ENCODE results near the gene GRIA1.

The GRIA1 gene

DNA sequence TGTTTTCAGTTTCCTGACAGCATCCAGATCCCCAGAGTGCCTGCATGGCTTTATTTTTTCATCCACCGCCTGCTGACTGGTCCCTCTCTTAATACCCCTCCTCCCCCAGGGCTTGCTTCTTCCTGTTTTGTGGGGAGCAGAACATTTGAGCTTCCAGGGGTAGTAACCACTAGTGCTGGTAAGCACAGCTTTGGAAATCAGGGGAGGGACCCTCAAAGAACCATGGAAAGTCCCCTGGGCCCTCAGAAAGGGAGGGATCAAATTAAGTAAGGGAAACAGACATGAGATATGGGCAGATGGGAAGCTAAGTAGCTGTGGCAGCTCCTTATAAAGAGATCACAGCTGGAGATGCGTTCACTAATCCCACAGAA is 26.8 kb downstream of the GRIA1 start:
- Histone ChIP-seq H3K27ac (ENCODE audit: insufficient read depth, low read length, poor library complexity, severe bottlenecking) (no peak overlapping the region), H3K4me3 (ENCODE audit: insufficient read depth, low read depth, low read length, poor library complexity, severe bottlenecking) (no peak overlapping the region), H3K27me3 (replicated peaks; ENCODE audit: control insufficient read depth, insufficient read depth, low read length, poor library complexity, severe bottlenecking) (no peaks in the 10 kb centered on the region), H3K9me3 (ENCODE audit: control insufficient read depth, low read length) (no peaks in the 10 kb centered on the region), H3K36me3 (ENCODE audit: control insufficient read depth, insufficient read depth, low read length) (no peaks in the 10 kb centered on the region), H3K4me1 (ENCODE audit: control insufficient read depth, insufficient read depth, low read length, poor library complexity, severe bottlenecking) (no peaks in the 10 kb centered on the region)
- DNase-seq, result no peak

DNA sequence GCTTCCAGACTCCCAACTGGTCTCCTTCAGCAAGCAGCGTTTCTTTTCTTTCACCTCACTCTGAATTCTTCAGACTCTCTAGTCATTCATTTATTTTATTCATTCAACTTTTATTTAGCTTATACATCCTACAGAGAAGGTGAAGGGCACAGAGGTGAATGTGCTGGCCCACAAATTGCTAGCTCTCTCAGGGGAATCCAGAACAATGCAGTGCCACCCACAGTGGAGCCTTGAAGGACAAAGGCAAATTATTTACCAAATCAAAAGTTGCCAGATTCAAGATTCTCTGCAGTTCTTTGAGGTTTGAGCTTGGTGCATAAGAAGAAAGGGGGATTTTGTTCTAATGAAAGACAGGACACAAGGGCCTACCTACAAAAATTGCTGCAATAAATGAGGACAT is 29.7 kb downstream of the GRIA1 start:
- Histone ChIP-seq H3K36me3 (ENCODE audit: control insufficient read depth, insufficient read depth, low read length) (no peaks in the 10 kb centered on the region), H3K9me3 (ENCODE audit: control insufficient read depth, low read length) (no peaks in the 10 kb centered on the region), H3K4me3 (ENCODE audit: insufficient read depth, low read depth, low read length, poor library complexity, severe bottlenecking) (no peak overlapping the region), H3K4me1 (ENCODE audit: control insufficient read depth, insufficient read depth, low read length, poor library complexity, severe bottlenecking) (no peaks in the 10 kb centered on the region), H3K27me3 (replicated peaks; ENCODE audit: control insufficient read depth, insufficient read depth, low read length, poor library complexity, severe bottlenecking) (no peaks in the 10 kb centered on the region), H3K27ac (ENCODE audit: insufficient read depth, low read length, poor library complexity, severe bottlenecking) (no peak overlapping the region)
- no peak for DNase-seq

DNA sequence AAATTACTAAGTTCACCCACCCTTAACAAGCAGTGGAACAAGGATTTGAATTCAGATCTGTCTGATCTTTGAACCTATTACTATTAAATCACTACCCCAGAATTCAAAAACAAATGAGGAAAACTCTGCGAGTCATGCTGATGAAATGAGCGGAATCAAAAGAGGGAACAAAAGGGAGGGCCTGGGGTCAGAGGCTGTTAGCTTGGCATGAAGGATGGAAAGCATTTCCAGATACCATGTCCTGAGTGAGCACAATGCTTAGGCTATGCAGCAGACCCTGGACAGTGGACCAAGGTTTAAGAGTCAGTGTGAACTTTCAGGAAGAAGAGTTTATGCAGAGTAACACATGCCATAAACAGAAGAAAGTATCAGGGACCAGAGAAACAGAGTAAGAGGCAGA is 30.5 kb downstream of the GRIA1 start:
- no peak for DNase-seq
- Histone ChIP-seq H3K27ac (ENCODE audit: insufficient read depth, low read length, poor library complexity, severe bottlenecking) (no peak overlapping the region), H3K36me3 (ENCODE audit: control insufficient read depth, insufficient read depth, low read length) (no peaks in the 10 kb centered on the region), H3K9me3 (ENCODE audit: control insufficient read depth, low read length) (no peaks in the 10 kb centered on the region), H3K27me3 (replicated peaks; ENCODE audit: control insufficient read depth, insufficient read depth, low read length, poor library complexity, severe bottlenecking) (no peaks in the 10 kb centered on the region), H3K4me1 (ENCODE audit: control insufficient read depth, insufficient read depth, low read length, poor library complexity, severe bottlenecking) (no peaks in the 10 kb centered on the region), H3K4me3 (ENCODE audit: insufficient read depth, low read depth, low read length, poor library complexity, severe bottlenecking) (no peak overlapping the region)

DNA sequence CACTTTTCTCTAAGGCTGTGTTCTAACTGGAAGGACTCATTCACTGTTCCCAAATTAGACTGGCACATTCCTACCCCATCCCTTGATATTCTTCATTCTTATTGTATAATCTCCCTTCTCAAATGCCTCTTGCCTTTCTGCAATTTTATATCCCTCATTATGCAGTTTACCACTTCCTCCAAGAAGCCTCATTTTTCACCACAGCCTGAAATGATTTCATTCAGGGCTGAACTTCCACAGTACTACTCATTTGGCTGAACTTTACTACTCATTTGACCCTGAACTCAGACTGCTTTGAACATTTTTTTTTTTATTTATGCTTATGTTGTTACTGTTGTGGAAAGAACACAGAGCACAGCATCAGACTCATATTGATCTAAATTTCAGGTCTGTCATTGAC is 32.7 kb downstream of the GRIA1 start:
- Histone ChIP-seq H3K36me3 (ENCODE audit: control insufficient read depth, insufficient read depth, low read length) (no peaks in the 10 kb centered on the region), H3K4me1 (ENCODE audit: control insufficient read depth, insufficient read depth, low read length, poor library complexity, severe bottlenecking) (no peaks in the 10 kb centered on the region), H3K4me3 (ENCODE audit: insufficient read depth, low read depth, low read length, poor library complexity, severe bottlenecking) (no peak overlapping the region), H3K27ac (ENCODE audit: insufficient read depth, low read length, poor library complexity, severe bottlenecking) (no peak overlapping the region), H3K27me3 (replicated peaks; ENCODE audit: control insufficient read depth, insufficient read depth, low read length, poor library complexity, severe bottlenecking) (no peaks in the 10 kb centered on the region), H3K9me3 (ENCODE audit: control insufficient read depth, low read length) (no peaks in the 10 kb centered on the region)
- no peak for DNase-seq

DNA sequence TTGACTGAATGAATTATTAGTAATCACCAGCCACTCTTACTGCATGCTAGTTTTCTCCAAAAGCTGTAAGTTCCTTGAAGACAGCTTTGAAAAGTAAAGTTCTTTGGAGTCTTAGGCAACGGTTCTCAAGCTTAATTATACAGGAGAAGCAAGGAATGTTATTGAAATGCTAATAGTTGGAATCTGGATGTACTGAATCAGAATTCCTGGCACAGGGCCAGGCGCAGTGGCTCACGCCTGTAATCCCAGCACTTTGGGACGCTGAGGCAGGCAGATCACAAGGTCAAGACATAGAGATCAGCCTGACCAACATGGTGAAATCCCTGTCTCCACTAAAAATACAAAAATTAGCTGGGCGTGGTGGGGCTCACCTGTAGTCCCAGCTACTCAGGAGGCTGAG is 33.4 kb downstream of the GRIA1 start:
- no peaks in the 10 kb centered on the region for H3K9me3 ChIP-seq (ENCODE audit: control insufficient read depth, low read length)
- no peaks in the 10 kb centered on the region for H3K36me3 ChIP-seq (ENCODE audit: control insufficient read depth, insufficient read depth, low read length)
- no peak overlapping the region for H3K4me3 ChIP-seq (ENCODE audit: insufficient read depth, low read depth, low read length, poor library complexity, severe bottlenecking)
- H3K27me3 ChIP-seq (replicated peaks; ENCODE audit: control insufficient read depth, insufficient read depth, low read length, poor library complexity, severe bottlenecking), result no peaks in the 10 kb centered on the region
- no peak for DNase-seq
- H3K27ac ChIP-seq (ENCODE audit: insufficient read depth, low read length, poor library complexity, severe bottlenecking), result no peak overlapping the region
- no peaks in the 10 kb centered on the region for H3K4me1 ChIP-seq (ENCODE audit: control insufficient read depth, insufficient read depth, low read length, poor library complexity, severe bottlenecking)

DNA sequence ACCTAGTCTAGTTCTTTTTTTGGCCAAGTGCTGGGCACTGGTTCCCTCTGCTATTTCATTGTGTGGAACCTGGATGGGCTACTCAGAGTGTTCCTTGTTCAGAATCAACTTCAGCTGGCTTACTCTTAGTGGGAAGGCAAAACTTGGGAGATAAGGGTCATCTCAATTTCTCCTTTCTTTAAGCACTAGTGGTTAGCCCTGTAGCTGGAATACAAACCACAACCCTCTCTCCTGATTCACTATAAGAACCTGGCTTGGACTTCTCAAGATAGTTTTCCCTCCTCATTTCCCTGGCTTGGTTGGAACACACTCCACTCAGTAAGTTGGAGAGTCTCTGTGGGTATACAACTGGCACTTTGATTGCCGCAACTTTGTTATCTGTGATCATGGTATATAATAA is 35.1 kb downstream of the GRIA1 start:
- Histone ChIP-seq H3K4me1 (ENCODE audit: control insufficient read depth, insufficient read depth, low read length, poor library complexity, severe bottlenecking) (no peaks in the 10 kb centered on the region), H3K36me3 (ENCODE audit: control insufficient read depth, insufficient read depth, low read length) (no peaks in the 10 kb centered on the region), H3K27ac (ENCODE audit: insufficient read depth, low read length, poor library complexity, severe bottlenecking) (no peak overlapping the region), H3K9me3 (ENCODE audit: control insufficient read depth, low read length) (no peaks in the 10 kb centered on the region), H3K4me3 (ENCODE audit: insufficient read depth, low read depth, low read length, poor library complexity, severe bottlenecking) (no peak overlapping the region), H3K27me3 (replicated peaks; ENCODE audit: control insufficient read depth, insufficient read depth, low read length, poor library complexity, severe bottlenecking) (no peaks in the 10 kb centered on the region)
- no peak for DNase-seq

- H3K9me3 ChIP-seq (ENCODE audit: control insufficient read depth, low read length), result no peaks in the 10 kb centered on the region
- no peak overlapping the region for H3K27ac ChIP-seq (ENCODE audit: insufficient read depth, low read length, poor library complexity, severe bottlenecking)
- no peak for DNase-seq
- H3K4me3 ChIP-seq (ENCODE audit: insufficient read depth, low read depth, low read length, poor library complexity, severe bottlenecking), result no peak overlapping the region
- no peaks in the 10 kb centered on the region for H3K27me3 ChIP-seq (replicated peaks; ENCODE audit: control insufficient read depth, insufficient read depth, low read length, poor library complexity, severe bottlenecking)
- H3K36me3 ChIP-seq (ENCODE audit: control insufficient read depth, insufficient read depth, low read length), result no peaks in the 10 kb centered on the region
- no peaks in the 10 kb centered on the region for H3K4me1 ChIP-seq (ENCODE audit: control insufficient read depth, insufficient read depth, low read length, poor library complexity, severe bottlenecking)
These were observed 40.1 kb downstream of the GRIA1 start for GRCh38 chr5:153530357-153531143.

- H3K27me3 ChIP-seq (replicated peaks; ENCODE audit: control insufficient read depth, insufficient read depth, low read length, poor library complexity, severe bottlenecking), result no peaks in the 10 kb centered on the region
- no peaks in the 10 kb centered on the region for H3K9me3 ChIP-seq (ENCODE audit: control insufficient read depth, low read length)
- H3K4me1 ChIP-seq (ENCODE audit: control insufficient read depth, insufficient read depth, low read length, poor library complexity, severe bottlenecking), result no peaks in the 10 kb centered on the region
- no peaks in the 10 kb centered on the region for H3K36me3 ChIP-seq (ENCODE audit: control insufficient read depth, insufficient read depth, low read length)
- H3K4me3 ChIP-seq (ENCODE audit: insufficient read depth, low read depth, low read length, poor library complexity, severe bottlenecking), result no peak overlapping the region
- H3K27ac ChIP-seq (ENCODE audit: insufficient read depth, low read length, poor library complexity, severe bottlenecking), result no peak overlapping the region
- no peak for DNase-seq
These were observed 43.1 kb downstream of the GRIA1 start for GRCh38 chr5:153533546-153533945.

GRCh38 chr5:153534102-153534501 is 43.6 kb downstream of the GRIA1 start:
- H3K27me3 ChIP-seq (replicated peaks; ENCODE audit: control insufficient read depth, insufficient read depth, low read length, poor library complexity, severe bottlenecking), result no peaks in the 10 kb centered on the region
- no peak overlapping the region for H3K27ac ChIP-seq (ENCODE audit: insufficient read depth, low read length, poor library complexity, severe bottlenecking)
- H3K4me1 ChIP-seq (ENCODE audit: control insufficient read depth, insufficient read depth, low read length, poor library complexity, severe bottlenecking), result no peaks in the 10 kb centered on the region
- no peaks in the 10 kb centered on the region for H3K36me3 ChIP-seq (ENCODE audit: control insufficient read depth, insufficient read depth, low read length)
- H3K4me3 ChIP-seq (ENCODE audit: insufficient read depth, low read depth, low read length, poor library complexity, severe bottlenecking), result no peak overlapping the region
- no peak for DNase-seq
- no peaks in the 10 kb centered on the region for H3K9me3 ChIP-seq (ENCODE audit: control insufficient read depth, low read length)

- Histone ChIP-seq H3K4me1 (ENCODE audit: control insufficient read depth, insufficient read depth, low read length, poor library complexity, severe bottlenecking) (no peaks in the 10 kb centered on the region), H3K27me3 (replicated peaks; ENCODE audit: control insufficient read depth, insufficient read depth, low read length, poor library complexity, severe bottlenecking) (no peaks in the 10 kb centered on the region), H3K4me3 (ENCODE audit: insufficient read depth, low read depth, low read length, poor library complexity, severe bottlenecking) (no peak overlapping the region), H3K9me3 (ENCODE audit: control insufficient read depth, low read length) (no peaks in the 10 kb centered on the region), H3K36me3 (ENCODE audit: control insufficient read depth, insufficient read depth, low read length) (no peaks in the 10 kb centered on the region), H3K27ac (ENCODE audit: insufficient read depth, low read length, poor library complexity, severe bottlenecking) (no peak overlapping the region)
- DNase-seq, result no peak
These were observed 46.7 kb downstream of the GRIA1 start for GRCh38 chr5:153537207-153537606.
